Osteocyte (in vitro differentiated cells): ENCODE measurements around the gene INSYN1. TPM values are rescaled to one million over a fixed set of nuclear protein-coding genes. Genes with fewer than 3 reads are reported as not detected.

Experiments used
- DNase-seq: peaks from one replicate; pipeline ENCODE4 v3.0.0; 2021; ENCODE audit warnings: mixed read lengths; ENCODE audit not compliant: unreplicated experiment; ENCODE audit errors: extremely low spot score
- H3K27ac Mint-ChIP-seq: one replicate; pipeline ENCODE4 v1.8.0; 2021; ENCODE audit warnings: mild to moderate bottlenecking, mixed read lengths; ENCODE audit not compliant: unreplicated experiment
- H3K27me3 Mint-ChIP-seq: one replicate; pipeline ENCODE4 v1.8.0; 2021; ENCODE audit warnings: mixed read lengths; ENCODE audit not compliant: unreplicated experiment
- H3K36me3 Mint-ChIP-seq: one replicate; pipeline ENCODE4 v1.8.0; 2021; ENCODE audit warnings: mixed read lengths; ENCODE audit not compliant: unreplicated experiment
- H3K4me1 Mint-ChIP-seq: one replicate; pipeline ENCODE4 v1.8.0; 2021; ENCODE audit warnings: mixed read lengths; ENCODE audit not compliant: unreplicated experiment
- H3K4me3 Mint-ChIP-seq: one replicate; pipeline ENCODE4 v1.8.0; 2021; ENCODE audit warnings: mild to moderate bottlenecking, moderate library complexity, mixed read lengths; ENCODE audit not compliant: unreplicated experiment
- H3K9me3 Mint-ChIP-seq: one replicate; pipeline ENCODE4 v1.8.0; 2021; ENCODE audit warnings: mixed read lengths; ENCODE audit not compliant: unreplicated experiment
- CTCF ChIP-seq: fragments of 200-600 bp; sonication (generic); IDR thresholded peaks from 2 replicates; pipeline ENCODE4 v1.5.0; 2021; ENCODE audit warnings: antibody characterized with exemption, mild to moderate bottlenecking, moderate library complexity
- total RNA-seq: library from RNA; stranded (reverse); gene quantifications from 2 replicates; pipeline ENCODE4 v1.2.1, GENCODE V29; 2021

Gene INSYN1
- total RNA-seq, 1 donor from 2014 or later = 8.0 TPM

GRCh38 chr15:73723191-73723590 is 30.0 kb downstream of the INSYN1 start:
- Mint-ChIP-seq H3K27me3 (peaks cover 8% of the 10 kb centered on the region), H3K27ac (no peak overlapping the region), H3K9me3 (no peaks in the 10 kb centered on the region), H3K4me1 (no peaks in the 10 kb centered on the region), H3K4me3 (no peak overlapping the region), H3K36me3 (no peaks in the 10 kb centered on the region)
- no peak for TF ChIP-seq CTCF
- no peak for DNase-seq

GRCh38 chr15:73722425-73722824 is 30.7 kb downstream of the INSYN1 start:
- no peaks in the 10 kb centered on the region for H3K4me1 Mint-ChIP-seq
- H3K27ac Mint-ChIP-seq = no peak overlapping the region
- TF ChIP-seq CTCF = no peak
- DNase-seq = no peak
- H3K9me3 Mint-ChIP-seq = no peaks in the 10 kb centered on the region
- no peak overlapping the region for H3K4me3 Mint-ChIP-seq
- H3K27me3 Mint-ChIP-seq = peaks cover 8% of the 10 kb centered on the region
- no peaks in the 10 kb centered on the region for H3K36me3 Mint-ChIP-seq

DNA sequence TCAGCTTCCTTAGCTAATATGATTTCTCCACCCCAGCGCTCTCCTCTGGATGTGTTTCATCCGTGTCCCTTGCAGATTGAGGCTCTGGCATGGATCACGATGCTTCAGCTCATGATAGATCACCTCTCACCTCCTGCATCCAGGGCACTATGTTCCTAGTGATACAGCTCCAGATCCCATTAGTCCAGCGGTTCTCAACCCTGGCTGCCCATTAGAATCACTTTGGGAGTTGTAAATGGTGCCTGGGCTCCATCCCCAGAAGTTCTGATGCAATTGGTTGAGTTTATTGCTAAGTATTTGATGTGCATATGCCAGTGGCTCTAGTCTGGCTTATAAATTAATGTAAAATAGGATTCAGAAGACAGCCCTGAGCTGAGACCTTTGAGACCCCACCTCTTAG is 34.5 kb downstream of the INSYN1 start:
- no peak overlapping the region for H3K4me3 Mint-ChIP-seq

DNA sequence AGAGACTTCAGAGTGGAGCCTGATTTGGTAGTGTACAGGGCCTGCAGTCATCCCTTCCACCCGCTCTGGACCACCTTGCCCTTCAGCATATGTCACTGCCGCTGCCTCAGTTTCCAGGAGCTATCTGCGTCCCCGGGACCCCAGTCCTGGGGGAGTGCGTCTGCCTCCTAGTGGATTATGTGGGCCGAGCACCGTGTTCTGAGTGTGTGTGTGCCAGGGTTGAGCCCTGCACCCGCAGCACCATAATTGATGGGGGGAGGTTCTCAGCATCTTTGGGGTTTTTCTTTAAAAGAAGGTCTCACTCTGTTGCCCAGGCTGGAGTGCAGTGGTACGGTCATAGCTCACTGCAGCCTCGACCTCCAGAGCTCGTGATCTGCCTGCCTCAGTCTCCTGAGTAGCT is 35.3 kb downstream of the INSYN1 start:
- H3K27me3 Mint-ChIP-seq = peaks cover 6% of the 10 kb centered on the region
- no peaks in the 10 kb centered on the region for H3K9me3 Mint-ChIP-seq
- peak; percentile 20 for TF ChIP-seq CTCF
- peaks cover 17% of the 10 kb centered on the region for H3K36me3 Mint-ChIP-seq
- H3K27ac Mint-ChIP-seq = no peak overlapping the region
- H3K4me3 Mint-ChIP-seq = no peak overlapping the region
- DNase-seq = no peak
- no peaks in the 10 kb centered on the region for H3K4me1 Mint-ChIP-seq

More for the DNA sequence above, 34.5 kb downstream of the INSYN1 start:
- TF ChIP-seq CTCF = no peak
- no peak for DNase-seq
- Mint-ChIP-seq H3K36me3 (peaks cover 9% of the 10 kb centered on the region), H3K9me3 (no peaks in the 10 kb centered on the region), H3K27ac (no peak overlapping the region), H3K27me3 (peaks cover 8% of the 10 kb centered on the region), H3K4me1 (no peaks in the 10 kb centered on the region)

- Mint-ChIP-seq H3K4me3 (no peak overlapping the region), H3K27ac (no peak overlapping the region), H3K4me1 (no peaks in the 10 kb centered on the region), H3K36me3 (peaks cover 21% of the 10 kb centered on the region), H3K27me3 (peaks cover 6% of the 10 kb centered on the region), H3K9me3 (no peaks in the 10 kb centered on the region)
- no peak for TF ChIP-seq CTCF
- DNase-seq = no peak
Observed at GRCh38 chr15:73717206-73717605, 35.9 kb downstream of the INSYN1 start.
